T-helper 1 cell treated with Interleukin-12 subunit alpha and Interleukin-12 subunit beta and Interleukin-4 antibody, amounts not matched to agents 30 ng/mL and 1 ng/mL, for 36 hours (primary cell): ENCODE measurements around the gene WDHD1. TPM values are rescaled to one million over a fixed set of nuclear protein-coding genes. Genes with fewer than 3 reads are reported as not detected.
"Not testable (repeated sequence)": the region's sequence is repeated elsewhere in the genome, so short reads cannot be mapped to it uniquely, and the experiment has no call there.

ENCODE experiments used
- intact Hi-C: fragments of 100-400 bp; cut with micrococcal nuclease; formaldehyde crosslinking; loops from one replicate; pipeline ENCODE4 v1.15.1; 2024
- total RNA-seq: library from RNA; stranded (reverse); gene quantifications from 2 replicates; pipeline ENCODE4 v1.2.3, GENCODE V29; 2022

WDHD1 gene
- total RNA-seq, 1 donor from 2014 or later = 30.5 TPM

GRCh38 chr14:55051423-55052268 is 24.7 kb upstream of the WDHD1 start, which contains the start of gene MAPK1IP1L:
MAPK1IP1L (plus strand) TSS chr14:55051647; CDS start chr14:55061684, 10,037 bp downstream.
- intact Hi-C loops = loop anchor here (1.0 to 10.0 kb wide), 17 partner anchors 24 to 655 kb away; partner anchors contain the start of genes ATG14, CNIH1, DLGAP5 and FBXO34

DNA sequence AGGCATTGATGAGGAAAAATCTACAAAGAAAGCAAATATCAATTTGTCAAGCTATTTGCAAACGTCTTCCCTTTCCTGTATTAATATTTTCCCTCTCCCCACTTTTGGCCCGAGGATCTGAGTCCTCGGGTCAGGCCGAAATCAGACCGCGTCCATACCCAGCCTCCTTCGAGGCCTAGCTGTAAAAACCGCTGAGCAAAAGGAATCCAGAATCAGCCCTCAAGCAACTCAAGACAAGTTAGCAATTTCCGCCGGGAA is 24.2 kb upstream of the WDHD1 start:
- intact Hi-C loops = loop anchor here (1.0 to 10.0 kb wide), 15 partner anchors 24 to 655 kb away; partner anchors contain the start of genes ATG14, CNIH1, DLGAP5 and FBXO34

DNA sequence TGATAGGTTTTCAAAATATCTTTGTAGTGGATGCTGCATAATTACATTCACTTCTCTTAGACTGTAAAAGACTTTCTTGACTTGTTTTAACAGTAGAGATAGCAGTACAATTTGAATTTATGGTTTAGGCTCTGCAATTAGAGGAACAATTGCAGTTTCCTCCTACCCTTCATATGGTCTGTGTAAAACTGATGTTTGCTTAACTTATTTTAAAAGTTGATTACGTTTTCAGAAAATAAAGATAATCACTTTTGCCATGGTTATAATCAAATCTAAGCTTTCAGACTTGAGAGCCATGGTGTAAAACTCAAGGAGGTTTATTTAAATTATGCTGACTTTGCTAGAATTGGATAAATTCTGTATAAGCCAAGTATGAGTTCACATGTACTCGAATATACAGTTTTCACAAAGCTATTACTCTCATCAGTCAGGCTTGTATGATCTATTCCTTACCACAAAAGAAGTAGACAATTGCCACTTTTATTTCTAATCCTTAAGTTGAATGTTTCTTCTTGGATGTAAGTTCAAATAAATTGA is 22.1 kb upstream of the WDHD1 start:
- intact Hi-C loops = no loop called here

DNA sequence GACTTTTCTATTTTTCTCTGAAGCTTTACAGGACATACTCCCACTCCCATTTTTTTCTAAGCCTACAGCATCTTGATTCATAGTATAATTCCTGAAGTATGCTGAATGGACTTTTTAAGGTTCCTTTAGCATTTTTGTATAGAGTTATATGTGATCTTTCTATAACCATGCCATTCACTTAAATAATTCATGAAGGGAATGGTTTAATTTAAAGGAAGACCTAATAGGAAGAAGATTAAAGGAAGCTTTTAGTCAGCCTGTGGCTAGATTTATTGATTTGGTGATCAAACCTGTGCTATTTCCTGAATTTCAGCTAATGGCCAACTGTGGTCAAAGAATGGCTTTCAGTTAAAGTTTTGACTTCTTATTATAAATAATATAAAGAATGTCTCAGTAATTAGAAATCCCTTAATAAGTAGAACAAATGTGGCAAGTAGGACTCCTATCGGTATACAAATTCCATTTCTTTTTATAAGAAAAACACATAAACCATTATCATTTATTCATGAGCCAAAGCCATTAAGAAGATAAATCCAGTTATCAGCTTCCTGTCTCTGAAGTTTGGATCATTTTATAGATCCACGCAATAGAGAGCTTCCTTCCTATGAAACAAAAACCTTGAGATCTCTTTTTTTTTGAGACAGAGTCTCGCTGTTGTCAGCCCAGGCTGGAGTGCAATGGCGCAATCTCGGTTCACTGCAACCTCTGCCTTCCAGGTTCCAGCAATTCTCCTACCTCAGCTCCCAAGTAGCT is 20.6 kb upstream of the WDHD1 start:
- intact Hi-C loops = no loop called here

DNA sequence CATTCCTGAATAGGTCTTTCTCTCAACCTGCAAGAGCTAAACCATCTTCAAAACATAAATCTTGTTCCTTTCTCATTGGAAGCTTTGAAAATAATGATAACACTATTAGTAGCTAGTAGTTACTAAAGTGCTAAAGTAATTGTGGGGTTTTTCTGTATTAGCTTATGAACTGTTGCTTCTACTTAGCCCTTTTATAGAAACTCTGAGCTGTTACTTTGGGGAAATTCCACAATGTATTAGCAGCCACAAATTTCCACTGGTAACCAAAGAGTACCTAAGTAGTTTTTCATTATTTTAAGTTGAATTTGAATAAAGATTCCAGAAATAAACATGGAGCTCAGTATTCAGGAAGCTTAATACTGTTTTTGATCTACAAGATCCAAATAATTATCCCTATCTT is 18.2 kb upstream of the WDHD1 start:
- intact Hi-C loops = no loop called here

GRCh38 chr14:55043528-55043927 is 16.6 kb upstream of the WDHD1 start:
- intact Hi-C loops = no loop called here

DNA sequence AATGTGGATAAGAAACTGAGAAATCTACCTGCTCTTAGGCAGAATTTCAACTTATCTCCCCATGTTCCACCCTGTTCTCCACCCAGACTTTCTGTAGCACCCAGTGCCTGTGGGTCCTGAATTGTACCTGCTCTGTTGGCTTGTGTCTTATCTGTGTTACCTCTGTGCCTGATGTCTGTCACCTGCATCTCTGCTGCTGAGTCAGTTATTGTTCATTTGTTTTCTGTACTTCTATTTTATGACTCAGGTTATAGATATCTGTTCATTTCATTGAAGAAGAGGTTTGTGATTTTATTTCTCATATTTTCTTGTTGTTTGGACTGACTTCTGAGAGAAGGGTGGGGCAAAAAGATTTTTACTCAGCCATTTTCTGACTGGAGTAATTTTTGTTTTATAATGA is 11.8 kb upstream of the WDHD1 start:
- intact Hi-C loops = no loop called here

GRCh38 chr14:55037995-55038394 is 11.1 kb upstream of the WDHD1 start:
- intact Hi-C loops = not testable (repeated sequence)

- intact Hi-C loops = no loop called here
Measured at GRCh38 chr14:55031190-55031589, 4.3 kb upstream of the WDHD1 start.

GRCh38 chr14:55028476-55028875 is 1.6 kb upstream of the WDHD1 start:
- intact Hi-C loops = loop anchor here (1.0 to 10.0 kb wide), 2 partner anchors 383 to 1086 kb away; partner anchors contain the start of genes ATG14 and PELI2

- intact Hi-C loops = loop anchor here (1.0 to 10.0 kb wide), 2 partner anchors 383 to 1087 kb away; partner anchors contain the start of genes ATG14 and PELI2
Measured at GRCh38 chr14:55028066-55028465, 1.2 kb upstream of the WDHD1 start.

- intact Hi-C loops = loop anchor here (2.0 to 10.0 kb wide), 5 partner anchors 462 to 1088 kb away; partner anchors contain the start of genes CNIH1, GMFB, KTN1 and PELI2
Measured at GRCh38 chr14:55026441-55026792, 482 bp downstream of the WDHD1 start.

DNA sequence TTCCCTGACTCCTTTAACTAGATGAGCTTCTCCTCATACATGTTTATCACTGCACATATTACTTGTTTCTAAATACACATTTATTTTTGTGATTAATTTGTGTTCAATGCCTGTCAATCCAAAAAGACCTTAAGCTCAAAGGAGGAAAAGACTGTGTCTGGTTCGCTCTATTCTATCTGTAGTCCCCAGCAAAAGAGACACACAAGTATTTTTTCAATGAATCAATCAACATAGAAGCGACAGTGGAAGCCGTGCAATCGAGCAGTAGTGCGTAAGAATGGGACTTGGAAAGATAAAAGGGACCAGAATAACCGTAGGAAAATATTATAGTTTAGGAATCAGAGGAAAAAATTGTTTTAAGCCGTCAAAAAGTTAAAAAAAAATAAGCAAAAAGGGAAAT is 951 bp downstream of the WDHD1 start:
- intact Hi-C loops = loop anchor here (2.0 to 10.0 kb wide), 5 partner anchors 461 to 1089 kb away; partner anchors contain the start of genes CNIH1, GMFB, KTN1 and PELI2

DNA sequence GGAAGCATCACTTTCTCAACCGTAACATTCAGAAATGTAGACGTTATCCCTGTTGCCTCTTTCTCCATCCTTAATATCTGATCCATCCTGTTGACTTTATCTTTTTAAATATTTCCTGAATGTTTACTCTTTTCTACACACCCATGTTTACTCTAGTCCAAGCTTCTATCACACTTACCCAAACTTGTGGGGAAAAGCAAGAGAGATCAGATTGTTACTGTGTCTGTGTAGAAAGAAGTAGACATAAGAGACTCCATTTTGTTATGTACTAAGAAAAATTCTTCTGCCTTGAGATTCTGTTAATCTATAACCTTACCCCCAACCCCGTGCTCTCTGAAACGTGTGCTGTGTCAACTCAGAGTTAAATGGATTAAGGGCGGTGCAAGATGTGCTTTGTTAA is 2.5 kb downstream of the WDHD1 start:
- intact Hi-C loops = loop anchor here (10.0 kb wide), 1 partner anchor 1090 kb away; the partner anchor contains the start of gene PELI2

GRCh38 chr14:55019968-55020554 is 6.8 kb downstream of the WDHD1 start:
- intact Hi-C loops = loop anchor here (10.0 kb wide), 1 partner anchor 1095 kb away; the partner anchor contains the start of gene PELI2

GRCh38 chr14:55015006-55015405 is 11.9 kb downstream of the WDHD1 start:
- intact Hi-C loops = no loop called here

- intact Hi-C loops = no loop called here
Measured at GRCh38 chr14:55005071-55005470, 21.8 kb downstream of the WDHD1 start.

- intact Hi-C loops = no loop called here
Measured at GRCh38 chr14:55000381-55000780, 26.5 kb downstream of the WDHD1 start.

DNA sequence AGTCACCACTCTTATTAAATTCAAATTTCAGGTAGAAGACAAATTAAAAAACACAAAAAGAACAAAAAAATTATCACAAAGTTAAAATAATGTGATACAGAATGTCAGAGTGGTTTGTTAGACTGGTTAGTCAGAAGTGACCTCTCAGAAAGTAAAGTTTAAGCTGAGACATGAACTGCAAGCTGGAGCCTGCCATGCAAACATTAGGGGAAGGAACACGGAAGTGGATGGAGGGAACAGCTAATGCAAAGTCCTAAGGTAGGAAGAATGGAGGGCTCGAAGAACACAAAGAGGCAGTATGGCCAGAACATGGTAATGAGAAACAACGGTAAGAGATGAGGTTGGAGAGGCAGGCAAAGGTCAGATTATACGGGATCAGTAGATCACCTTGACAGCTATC is 41.7 kb downstream of the WDHD1 start:
- intact Hi-C loops = no loop called here

- intact Hi-C loops = loop anchor here (1.0 to 5.0 kb wide), 3 partner anchors 73 to 419 kb away; partner anchors contain the start of gene GCH1
Measured at GRCh38 chr14:54981698-54982097, 45.2 kb downstream of the WDHD1 start.

- intact Hi-C loops = no loop called here
Measured at GRCh38 chr14:54979039-54979438, 47.9 kb downstream of the WDHD1 start.
